ENCODE measurements around the gene SFXN3.
"Not testable (repeated sequence)": the region's sequence is repeated elsewhere in the genome, so short reads cannot be mapped to it uniquely, and the experiment has no call there.

Gene SFXN3

DNA sequence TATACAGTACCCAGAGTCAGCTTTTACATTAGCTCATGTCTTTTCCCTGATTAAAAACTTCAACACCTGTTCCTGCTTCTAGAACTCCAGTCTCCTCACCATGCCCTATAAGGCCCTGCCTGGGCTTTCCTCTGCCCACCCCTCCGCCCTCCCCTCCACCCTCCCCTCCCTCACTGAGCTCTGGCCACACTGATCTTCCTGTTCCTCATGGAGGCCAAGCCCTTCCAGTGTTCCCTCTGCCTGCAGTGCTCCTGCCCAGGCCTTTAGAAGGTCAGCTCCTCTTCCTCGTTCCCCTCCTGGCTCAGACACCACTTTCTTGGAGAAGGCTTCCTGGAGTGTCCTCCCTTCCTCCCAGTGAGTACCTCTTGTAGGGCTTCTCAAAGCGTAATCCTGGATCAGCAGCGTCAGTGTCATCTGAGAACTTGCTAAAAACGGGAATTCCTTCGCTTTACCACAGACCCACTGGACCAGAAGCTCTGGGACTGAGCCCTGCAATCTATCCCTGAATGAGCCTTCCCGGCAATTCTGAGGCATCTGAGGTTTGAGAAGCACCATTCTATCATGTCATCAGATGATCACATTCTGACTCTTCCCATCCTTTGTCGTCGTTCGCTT, 3.8 kb upstream of the SFXN3 start:
- no peak for DNase-seq (ENCODE audit: low read depth, low spot score)
- no CpG with 5 or more reads among the region's 10 CpGs for WGBS (ENCODE audit: insufficient coverage, insufficient read length)
- Histone ChIP-seq H3K9me3 (ENCODE audit: control insufficient read depth, insufficient read depth, low read length) (no peaks in the 10 kb centered on the region), H3K36me3 (ENCODE audit: control insufficient read depth, insufficient read depth, low read length) (no peaks in the 10 kb centered on the region), H3K27me3 (ENCODE audit: control insufficient read depth, insufficient read depth, low read length) (no peaks in the 10 kb centered on the region; the same call in 1 of the 2 replicates), H3K4me1 (ENCODE audit: control insufficient read depth, insufficient read depth, low read length) (peaks cover 8% of the 10 kb centered on the region; the same call in 1 of the 2 replicates), H3K27ac (ENCODE audit: low read length) (no peak overlapping the region), H3K4me3 (ENCODE audit: low read length) (no peak overlapping the region)

DNA sequence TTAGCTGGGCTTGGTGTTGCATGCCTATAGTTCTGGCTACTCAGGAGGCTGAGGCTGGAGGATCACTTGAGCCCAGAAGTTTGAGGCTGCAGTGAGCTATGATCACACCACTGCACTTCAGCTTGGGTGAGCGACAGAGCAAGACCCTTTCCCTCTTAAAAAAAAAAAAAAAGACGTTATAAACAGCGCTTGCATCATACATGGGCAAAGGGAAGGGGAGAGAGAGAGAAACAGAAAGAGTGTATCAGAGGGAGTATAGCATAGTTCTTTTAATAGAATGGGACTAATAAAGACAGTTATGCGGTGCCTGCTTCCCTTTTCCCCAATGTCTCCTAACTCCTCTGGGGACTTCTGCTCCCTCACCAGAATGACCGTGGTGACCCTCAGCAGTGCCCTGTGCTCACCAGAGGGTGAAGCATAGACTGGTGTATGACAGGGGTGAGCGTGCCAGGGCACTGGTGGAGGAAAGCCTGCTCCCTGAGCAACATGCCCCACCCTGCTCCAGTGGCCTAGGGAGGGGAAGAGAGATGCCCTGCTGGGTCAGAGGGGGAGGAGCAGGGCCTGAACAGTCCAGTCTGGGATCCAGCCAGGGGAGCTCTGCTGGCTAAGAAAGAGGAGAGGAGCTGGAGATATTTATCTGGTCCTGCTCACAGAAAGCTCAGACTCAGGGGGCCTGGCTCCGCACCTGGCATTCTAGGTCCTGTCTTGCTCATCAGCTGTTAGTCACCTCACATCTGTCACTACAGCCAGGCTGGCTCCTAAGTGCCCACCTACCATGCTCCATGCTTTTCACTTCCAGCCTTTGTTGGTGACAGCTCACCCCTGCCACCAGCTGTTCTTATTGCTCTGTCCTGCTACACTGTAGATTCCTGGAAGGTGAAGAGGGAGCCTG, 2.3 kb upstream of the SFXN3 start:
- peaks cover 11% of the 10 kb centered on the region; the same call in 1 of the 2 replicates for H3K4me1 ChIP-seq (ENCODE audit: control insufficient read depth, insufficient read depth, low read length)
- no peak overlapping the region for H3K4me3 ChIP-seq (ENCODE audit: low read length)
- no CpG with 5 or more reads among the region's 7 CpGs for WGBS (ENCODE audit: insufficient coverage, insufficient read length)
- no peak for DNase-seq (ENCODE audit: low read depth, low spot score)
- H3K27ac ChIP-seq (ENCODE audit: low read length): no peak overlapping the region
- H3K36me3 ChIP-seq (ENCODE audit: control insufficient read depth, insufficient read depth, low read length): no peaks in the 10 kb centered on the region
- H3K9me3 ChIP-seq (ENCODE audit: control insufficient read depth, insufficient read depth, low read length): no peaks in the 10 kb centered on the region
- peaks cover 4% of the 10 kb centered on the region; the same call in 1 of the 2 replicates for H3K27me3 ChIP-seq (ENCODE audit: control insufficient read depth, insufficient read depth, low read length)

DNA sequence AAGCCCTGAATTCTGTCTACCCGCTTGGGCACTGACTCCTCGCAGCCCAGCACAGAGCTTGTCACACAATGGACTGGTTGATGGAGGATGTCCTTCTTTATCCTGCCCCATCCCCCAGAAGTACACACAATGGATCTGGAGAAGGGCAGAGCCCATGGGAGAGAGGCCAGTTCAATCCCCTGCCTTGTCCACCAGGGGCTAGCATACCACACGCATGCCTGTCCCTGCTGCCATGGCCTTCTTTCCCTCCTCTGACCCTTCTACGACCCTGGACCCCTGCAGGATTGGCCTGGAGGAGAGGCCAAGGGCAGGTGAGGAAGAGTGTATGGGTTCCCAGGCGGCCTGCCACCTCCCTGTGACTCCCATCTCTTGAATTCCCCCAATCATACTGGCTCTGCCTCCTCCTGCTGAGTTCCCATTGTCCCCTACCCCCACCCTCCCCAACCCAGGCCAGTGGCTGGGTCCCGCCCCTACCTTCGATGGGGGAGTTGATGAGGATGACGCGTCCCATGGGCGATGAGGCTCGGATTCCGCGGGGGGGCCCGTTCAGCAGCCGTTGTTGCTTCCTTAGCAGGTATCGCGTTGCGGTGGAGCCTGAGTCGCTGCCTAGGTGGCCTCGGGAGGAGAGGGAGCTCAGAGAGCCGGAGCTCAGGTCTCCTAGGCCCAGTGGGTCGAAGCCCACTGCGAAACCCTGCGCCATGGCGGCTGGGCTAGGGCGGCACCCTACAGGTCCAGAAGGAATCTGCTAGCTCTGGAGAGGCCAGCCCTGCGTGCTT, 1.3 kb upstream of the SFXN3 start:
- no peak overlapping the region for H3K27ac ChIP-seq (ENCODE audit: low read length)
- WGBS (ENCODE audit: insufficient coverage, insufficient read length): no CpG with 5 or more reads among the region's 27 CpGs
- H3K4me1 ChIP-seq (ENCODE audit: control insufficient read depth, insufficient read depth, low read length): peaks cover 11% of the 10 kb centered on the region; the same call in 1 of the 2 replicates
- no peaks in the 10 kb centered on the region for H3K36me3 ChIP-seq (ENCODE audit: control insufficient read depth, insufficient read depth, low read length)
- no peaks in the 10 kb centered on the region for H3K9me3 ChIP-seq (ENCODE audit: control insufficient read depth, insufficient read depth, low read length)
- peaks cover 4% of the 10 kb centered on the region; the same call in 1 of the 2 replicates for H3K27me3 ChIP-seq (ENCODE audit: control insufficient read depth, insufficient read depth, low read length)
- DNase-seq (ENCODE audit: low read depth, low spot score): no peak
- H3K4me3 ChIP-seq (ENCODE audit: low read length): no peak overlapping the region

DNA sequence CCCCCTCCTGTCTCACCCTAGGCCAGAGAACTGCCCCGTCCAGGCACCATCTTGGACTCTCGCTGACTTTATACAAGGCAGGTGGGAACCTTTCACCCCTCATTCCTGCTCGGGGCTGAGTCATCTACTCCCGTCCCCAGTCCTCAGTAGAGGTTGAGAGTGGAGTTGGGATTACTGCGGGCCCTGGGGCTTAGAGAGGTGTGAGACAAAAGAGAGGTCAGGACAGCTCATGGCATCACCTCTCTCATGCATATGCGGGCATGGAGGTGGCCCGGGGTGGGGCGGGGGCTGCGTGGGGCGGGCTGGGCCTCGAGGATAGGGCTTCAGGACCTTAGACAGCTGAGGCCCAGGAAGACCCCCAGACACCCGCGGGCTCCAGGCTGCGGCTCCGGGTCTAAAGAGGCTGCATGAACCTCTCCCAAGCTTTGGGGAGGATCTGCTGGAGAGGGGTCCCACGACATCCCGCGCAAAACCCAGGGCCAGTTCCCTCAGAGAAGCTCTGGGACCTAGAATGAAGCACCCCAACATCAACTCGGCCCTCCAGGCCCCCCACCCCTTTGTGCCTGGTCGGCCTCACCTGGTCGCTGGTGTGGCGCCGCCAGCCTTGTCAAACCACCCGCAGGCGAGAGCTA, 422 bp upstream of the SFXN3 start:
- peaks cover 11% of the 10 kb centered on the region; the same call in 1 of the 2 replicates for H3K4me1 ChIP-seq (ENCODE audit: control insufficient read depth, insufficient read depth, low read length)
- H3K9me3 ChIP-seq (ENCODE audit: control insufficient read depth, insufficient read depth, low read length): no peaks in the 10 kb centered on the region
- no peaks in the 10 kb centered on the region for H3K36me3 ChIP-seq (ENCODE audit: control insufficient read depth, insufficient read depth, low read length)
- no CpG with 5 or more reads among the region's 25 CpGs for WGBS (ENCODE audit: insufficient coverage, insufficient read length)
- H3K27me3 ChIP-seq (ENCODE audit: control insufficient read depth, insufficient read depth, low read length): peaks cover 4% of the 10 kb centered on the region; the same call in 1 of the 2 replicates
- H3K4me3 ChIP-seq (ENCODE audit: low read length): peak overlapping the region; percentile 24; the same call in 1 of the 2 replicates
- H3K27ac ChIP-seq (ENCODE audit: low read length): no peak overlapping the region
- DNase-seq (ENCODE audit: low read depth, low spot score): no peak

DNA sequence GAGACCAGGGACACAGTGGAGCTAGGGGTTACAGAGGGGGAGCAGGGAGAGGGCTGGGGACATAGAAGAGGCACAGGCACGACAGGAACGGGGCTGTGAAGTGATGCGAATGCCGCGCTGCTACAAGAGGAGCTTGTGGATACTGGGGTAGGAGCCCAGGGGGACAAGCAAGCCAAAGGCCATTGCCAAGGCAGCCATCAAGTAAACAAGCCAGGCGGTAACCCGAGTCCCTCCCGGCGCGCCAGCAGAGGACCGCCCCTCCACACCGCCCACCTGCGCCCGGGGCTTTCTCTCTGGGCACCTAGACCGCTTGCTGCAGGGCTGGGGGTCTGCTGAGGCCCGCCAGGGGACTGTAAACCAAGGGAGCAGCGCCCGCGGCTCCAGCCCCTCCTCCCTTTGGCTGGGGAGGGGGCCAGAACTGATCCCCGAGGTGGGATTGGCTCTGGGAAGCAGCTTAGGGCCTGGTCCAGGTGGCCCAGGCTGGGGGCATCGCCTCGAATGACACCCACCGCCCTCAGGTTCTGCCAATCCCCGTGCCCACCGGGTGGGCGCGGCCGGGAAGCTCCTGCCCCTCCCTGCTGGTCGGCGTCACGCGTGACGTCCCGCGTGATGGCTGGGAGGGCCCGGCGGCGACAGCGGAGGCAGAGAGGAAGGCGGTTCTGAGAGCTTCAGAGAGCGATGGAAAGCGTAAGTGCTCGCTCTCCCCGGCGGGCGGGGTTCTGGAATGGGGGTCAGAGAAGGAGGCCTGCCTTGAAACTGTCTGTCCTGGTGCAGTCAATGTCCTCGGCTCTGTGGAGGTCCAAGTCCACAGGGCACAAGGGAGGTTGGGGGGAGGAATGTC, 982 bp downstream of the SFXN3 start:
- DNase-seq (ENCODE audit: low read depth, low spot score): no peak

DNA sequence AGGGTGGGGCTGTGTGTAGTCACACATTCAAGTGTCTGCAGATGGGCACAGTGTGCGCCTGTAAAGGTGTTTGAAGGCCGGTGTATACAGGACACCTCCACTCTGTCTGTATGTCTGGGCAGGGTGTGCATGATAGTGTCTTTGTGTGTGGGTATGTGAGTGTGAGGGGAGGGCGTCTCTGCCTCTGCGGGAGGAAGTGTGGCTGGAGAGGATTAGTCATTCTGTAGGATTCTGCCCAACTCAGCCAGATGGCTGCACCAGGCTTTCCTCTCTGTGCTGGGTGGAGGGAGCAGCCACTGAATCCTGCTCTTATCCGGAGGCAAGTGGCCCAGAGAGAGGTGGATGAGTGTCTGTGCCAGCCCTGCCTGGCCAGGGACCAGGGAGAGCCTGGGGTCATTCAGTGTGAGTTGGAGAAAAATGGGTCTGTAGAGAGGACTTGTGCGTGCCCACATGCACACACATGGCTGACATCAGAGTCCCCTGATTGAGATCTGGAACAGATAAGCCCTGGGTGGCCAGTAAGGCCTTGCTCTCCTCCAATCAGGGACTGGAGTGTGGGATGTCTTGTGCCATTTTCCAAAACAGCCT, 1.7 kb downstream of the SFXN3 start:
- Histone ChIP-seq H3K9me3 (ENCODE audit: control insufficient read depth, insufficient read depth, low read length) (no peaks in the 10 kb centered on the region), H3K36me3 (ENCODE audit: control insufficient read depth, insufficient read depth, low read length) (no peaks in the 10 kb centered on the region), H3K4me1 (ENCODE audit: control insufficient read depth, insufficient read depth, low read length) (peaks cover 11% of the 10 kb centered on the region; the same call in 1 of the 2 replicates), H3K4me3 (ENCODE audit: low read length) (peak overlapping the region; percentile 51; the same call in 1 of the 2 replicates), H3K27ac (ENCODE audit: low read length) (no peak overlapping the region), H3K27me3 (ENCODE audit: control insufficient read depth, insufficient read depth, low read length) (peaks cover 4% of the 10 kb centered on the region; the same call in 1 of the 2 replicates)
- no CpG with 5 or more reads among the region's 6 CpGs for WGBS (ENCODE audit: insufficient coverage, insufficient read length)
- no peak for DNase-seq (ENCODE audit: low read depth, low spot score)

More for the DNA sequence above, 982 bp downstream of the SFXN3 start:
- H3K9me3 ChIP-seq (ENCODE audit: control insufficient read depth, insufficient read depth, low read length): no peaks in the 10 kb centered on the region
- no CpG with 5 or more reads among the region's 47 CpGs for WGBS (ENCODE audit: insufficient coverage, insufficient read length)
- H3K27ac ChIP-seq (ENCODE audit: low read length): no peak overlapping the region
- no peaks in the 10 kb centered on the region for H3K36me3 ChIP-seq (ENCODE audit: control insufficient read depth, insufficient read depth, low read length)
- H3K4me1 ChIP-seq (ENCODE audit: control insufficient read depth, insufficient read depth, low read length): peaks cover 11% of the 10 kb centered on the region; the same call in 1 of the 2 replicates
- H3K27me3 ChIP-seq (ENCODE audit: control insufficient read depth, insufficient read depth, low read length): peaks cover 4% of the 10 kb centered on the region; the same call in 1 of the 2 replicates
- peak overlapping the region; percentile 51; the same call in 1 of the 2 replicates for H3K4me3 ChIP-seq (ENCODE audit: low read length)

DNA sequence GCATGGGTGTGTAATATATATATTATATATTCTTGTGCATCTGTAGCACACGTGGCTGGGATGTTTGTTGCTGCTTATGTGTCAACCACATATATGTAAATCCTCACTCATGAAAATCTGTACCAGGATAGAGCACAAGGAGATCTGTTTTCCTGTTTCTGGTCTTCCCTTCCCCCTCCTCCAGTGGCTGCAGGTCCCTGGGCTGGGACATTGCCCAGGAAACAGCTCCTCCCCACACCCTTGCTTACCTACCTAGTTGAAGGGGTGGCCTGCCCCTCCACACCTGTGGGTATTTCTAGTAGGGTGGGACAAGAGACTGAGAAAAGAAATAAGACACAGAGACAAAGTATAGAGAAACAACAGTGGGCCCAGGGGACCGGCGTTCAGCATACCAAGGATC, 2.2 kb downstream of the SFXN3 start:
- H3K27me3 ChIP-seq (ENCODE audit: control insufficient read depth, insufficient read depth, low read length): peaks cover 4% of the 10 kb centered on the region; the same call in 1 of the 2 replicates
- H3K4me1 ChIP-seq (ENCODE audit: control insufficient read depth, insufficient read depth, low read length): peaks cover 11% of the 10 kb centered on the region; the same call in 1 of the 2 replicates
- no CpG with 5 or more reads among the region's 3 CpGs for WGBS (ENCODE audit: insufficient coverage, insufficient read length)
- H3K4me3 ChIP-seq (ENCODE audit: low read length): no peak overlapping the region
- DNase-seq (ENCODE audit: low read depth, low spot score): no peak
- H3K27ac ChIP-seq (ENCODE audit: low read length): no peak overlapping the region
- H3K9me3 ChIP-seq (ENCODE audit: control insufficient read depth, insufficient read depth, low read length): no peaks in the 10 kb centered on the region
- H3K36me3 ChIP-seq (ENCODE audit: control insufficient read depth, insufficient read depth, low read length): no peaks in the 10 kb centered on the region

DNA sequence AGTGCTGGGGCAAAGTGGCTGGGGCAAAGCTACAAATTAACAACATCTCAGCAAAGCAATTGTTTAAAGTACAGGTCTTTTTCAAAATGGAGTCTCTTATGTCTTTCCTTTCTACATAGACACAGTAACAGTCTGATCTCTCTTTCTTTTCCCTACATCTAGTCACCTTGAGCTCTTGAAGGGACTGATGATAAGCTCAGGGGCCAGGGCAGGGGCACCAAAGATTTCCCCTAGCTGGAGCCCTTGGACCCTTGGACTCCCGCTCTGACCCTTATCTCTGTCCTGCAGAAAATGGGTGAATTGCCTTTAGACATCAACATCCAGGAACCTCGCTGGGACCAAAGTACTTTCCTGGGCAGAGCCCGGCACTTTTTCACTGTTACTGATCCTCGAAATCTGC, 3.4 kb downstream of the SFXN3 start:
- peaks cover 10% of the 10 kb centered on the region; the same call in 1 of the 2 replicates for H3K4me1 ChIP-seq (ENCODE audit: control insufficient read depth, insufficient read depth, low read length)
- H3K27me3 ChIP-seq (ENCODE audit: control insufficient read depth, insufficient read depth, low read length); H3K27ac ChIP-seq (ENCODE audit: low read length); H3K9me3 ChIP-seq (ENCODE audit: control insufficient read depth, insufficient read depth, low read length); DNase-seq (ENCODE audit: low read depth, low spot score); H3K4me3 ChIP-seq (ENCODE audit: low read length); H3K36me3 ChIP-seq (ENCODE audit: control insufficient read depth, insufficient read depth, low read length): not testable (repeated sequence)
- WGBS (ENCODE audit: insufficient coverage, insufficient read length): no CpG with 5 or more reads among the region's 4 CpGs

DNA sequence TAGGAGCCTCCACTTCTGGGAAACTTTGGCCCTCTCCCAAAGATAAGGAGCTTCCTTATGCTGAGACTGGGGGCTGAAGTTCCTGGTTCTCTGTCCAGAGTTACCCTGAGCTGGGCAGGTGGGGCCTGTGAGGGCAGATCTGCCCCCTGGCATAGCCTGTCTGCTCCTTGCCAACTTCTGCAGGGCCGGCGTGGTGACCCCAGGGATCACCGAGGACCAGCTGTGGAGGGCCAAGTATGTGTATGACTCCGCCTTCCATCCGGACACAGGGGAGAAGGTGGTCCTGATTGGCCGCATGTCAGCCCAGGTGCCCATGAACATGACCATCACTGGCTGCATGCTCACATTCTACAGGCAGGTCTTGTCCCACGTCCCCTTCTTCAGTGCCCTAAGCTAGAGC, 4.3 kb downstream of the SFXN3 start:
- H3K9me3 ChIP-seq (ENCODE audit: control insufficient read depth, insufficient read depth, low read length): no peaks in the 10 kb centered on the region
- peaks cover 4% of the 10 kb centered on the region; the same call in 1 of the 2 replicates for H3K27me3 ChIP-seq (ENCODE audit: control insufficient read depth, insufficient read depth, low read length)
- H3K27ac ChIP-seq (ENCODE audit: low read length): no peak overlapping the region
- no peaks in the 10 kb centered on the region for H3K36me3 ChIP-seq (ENCODE audit: control insufficient read depth, insufficient read depth, low read length)
- H3K4me3 ChIP-seq (ENCODE audit: low read length): no peak overlapping the region
- no peak for DNase-seq (ENCODE audit: low read depth, low spot score)
- no CpG with 5 or more reads among the region's 7 CpGs for WGBS (ENCODE audit: insufficient coverage, insufficient read length)
- peaks cover 7% of the 10 kb centered on the region; the same call in 1 of the 2 replicates for H3K4me1 ChIP-seq (ENCODE audit: control insufficient read depth, insufficient read depth, low read length)
